Fibroblast of villous mesenchyme (primary cell): Measurements from ENCODE around the gene AUTS2. TPM values are rescaled to one million over a fixed set of nuclear protein-coding genes. Genes with fewer than 3 reads are reported as not detected.

Experiments used
- DNase-seq: peaks from one replicate; pipeline ENCODE4 v3.0.0-alpha.2; 2010; ENCODE audit warnings: low read depth
- H3K4me3 ChIP-seq: 2 replicates; pipeline ENCODE4 v1.5.1; 2011; ENCODE audit warnings: low read depth, mild to moderate bottlenecking, low read length
- total RNA-seq: library from RNA; depleted of rRNA; stranded (reverse); fragments of >200 nt; gene quantifications from 2 replicates; pipeline ENCODE4 v1.2.3, GENCODE V29; 2012
- TF ChIP-seq, protein P1 (sequence below): IDR thresholded peaks from 2 replicates; pipeline ENCODE4 v1.5.1; 2012; ENCODE audit warnings: low read depth, mild to moderate bottlenecking, low read length; ENCODE audit not compliant: insufficient read depth

Gene AUTS2
- total RNA-seq, 1 donor, result 3.9 TPM

DNA sequence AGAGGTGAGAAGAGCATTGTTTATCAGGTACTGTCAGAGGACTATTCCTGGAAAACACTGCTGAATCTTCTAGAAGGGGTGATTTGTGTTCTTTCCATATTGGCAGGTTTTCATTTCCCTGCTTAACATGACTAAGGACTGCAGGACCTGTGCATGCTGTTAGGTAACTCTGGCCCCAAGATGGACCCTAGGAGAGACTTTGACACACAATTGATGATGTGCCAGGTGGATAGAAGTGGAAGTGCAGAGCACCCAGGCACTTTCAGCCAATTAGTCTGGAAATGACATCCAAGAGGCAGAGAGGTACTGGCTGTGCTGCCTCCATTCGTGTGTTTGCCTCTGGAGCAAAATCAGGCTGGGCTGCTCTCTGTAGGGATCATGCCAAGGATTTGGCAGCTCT lies 1037.4 kb downstream of the AUTS2 start:
- no peak overlapping the region for H3K4me3 ChIP-seq
- TF ChIP-seq, protein P1, sequence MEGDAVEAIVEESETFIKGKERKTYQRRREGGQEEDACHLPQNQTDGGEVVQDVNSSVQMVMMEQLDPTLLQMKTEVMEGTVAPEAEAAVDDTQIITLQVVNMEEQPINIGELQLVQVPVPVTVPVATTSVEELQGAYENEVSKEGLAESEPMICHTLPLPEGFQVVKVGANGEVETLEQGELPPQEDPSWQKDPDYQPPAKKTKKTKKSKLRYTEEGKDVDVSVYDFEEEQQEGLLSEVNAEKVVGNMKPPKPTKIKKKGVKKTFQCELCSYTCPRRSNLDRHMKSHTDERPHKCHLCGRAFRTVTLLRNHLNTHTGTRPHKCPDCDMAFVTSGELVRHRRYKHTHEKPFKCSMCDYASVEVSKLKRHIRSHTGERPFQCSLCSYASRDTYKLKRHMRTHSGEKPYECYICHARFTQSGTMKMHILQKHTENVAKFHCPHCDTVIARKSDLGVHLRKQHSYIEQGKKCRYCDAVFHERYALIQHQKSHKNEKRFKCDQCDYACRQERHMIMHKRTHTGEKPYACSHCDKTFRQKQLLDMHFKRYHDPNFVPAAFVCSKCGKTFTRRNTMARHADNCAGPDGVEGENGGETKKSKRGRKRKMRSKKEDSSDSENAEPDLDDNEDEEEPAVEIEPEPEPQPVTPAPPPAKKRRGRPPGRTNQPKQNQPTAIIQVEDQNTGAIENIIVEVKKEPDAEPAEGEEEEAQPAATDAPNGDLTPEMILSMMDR, result no peak
- no peak for DNase-seq

DNA sequence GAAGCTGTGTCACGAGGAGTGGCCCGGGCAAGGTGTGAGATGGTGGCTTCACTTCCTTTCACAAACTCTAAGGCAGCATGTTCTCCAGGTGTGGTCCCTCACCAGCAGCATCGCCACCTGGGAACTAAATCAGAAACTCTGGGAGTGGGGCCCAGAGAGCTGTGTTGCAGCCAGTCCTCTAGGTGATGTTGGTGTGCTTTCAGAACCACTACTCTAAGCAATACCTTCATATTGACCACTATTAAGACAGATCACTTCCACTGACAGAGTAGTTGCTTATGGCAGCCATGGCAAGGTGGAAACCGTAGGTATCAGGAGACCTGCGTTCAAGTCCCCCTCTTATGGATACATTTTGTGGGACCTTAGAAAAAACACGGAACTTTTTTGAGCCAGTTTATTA lies 1037.9 kb downstream of the AUTS2 start:
- DNase-seq, result no peak
- TF ChIP-seq, protein P1, result no peak
- no peak overlapping the region for H3K4me3 ChIP-seq

DNA sequence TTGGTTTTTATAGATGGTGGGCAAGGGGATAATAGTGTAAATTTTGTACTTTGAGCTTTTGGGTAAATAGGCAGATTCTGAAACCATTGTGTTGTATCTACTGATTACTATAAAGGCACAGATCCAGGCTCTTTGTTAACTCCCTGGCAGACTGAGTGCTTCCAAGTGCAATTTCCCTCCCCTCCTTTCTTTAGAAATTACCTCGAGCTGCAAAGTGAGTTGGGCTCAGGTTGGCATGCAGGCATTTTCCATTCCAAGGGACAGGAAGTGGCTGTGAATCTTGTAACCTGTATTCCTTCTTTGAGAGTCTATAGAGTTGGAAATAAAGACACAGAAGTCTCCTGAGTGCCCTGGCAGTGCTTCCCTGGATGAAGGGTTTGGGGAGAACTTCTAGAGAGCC lies 1039.5 kb downstream of the AUTS2 start:
- no peak overlapping the region for H3K4me3 ChIP-seq
- TF ChIP-seq, protein P1, result no peak
- DNase-seq, result no peak

DNA sequence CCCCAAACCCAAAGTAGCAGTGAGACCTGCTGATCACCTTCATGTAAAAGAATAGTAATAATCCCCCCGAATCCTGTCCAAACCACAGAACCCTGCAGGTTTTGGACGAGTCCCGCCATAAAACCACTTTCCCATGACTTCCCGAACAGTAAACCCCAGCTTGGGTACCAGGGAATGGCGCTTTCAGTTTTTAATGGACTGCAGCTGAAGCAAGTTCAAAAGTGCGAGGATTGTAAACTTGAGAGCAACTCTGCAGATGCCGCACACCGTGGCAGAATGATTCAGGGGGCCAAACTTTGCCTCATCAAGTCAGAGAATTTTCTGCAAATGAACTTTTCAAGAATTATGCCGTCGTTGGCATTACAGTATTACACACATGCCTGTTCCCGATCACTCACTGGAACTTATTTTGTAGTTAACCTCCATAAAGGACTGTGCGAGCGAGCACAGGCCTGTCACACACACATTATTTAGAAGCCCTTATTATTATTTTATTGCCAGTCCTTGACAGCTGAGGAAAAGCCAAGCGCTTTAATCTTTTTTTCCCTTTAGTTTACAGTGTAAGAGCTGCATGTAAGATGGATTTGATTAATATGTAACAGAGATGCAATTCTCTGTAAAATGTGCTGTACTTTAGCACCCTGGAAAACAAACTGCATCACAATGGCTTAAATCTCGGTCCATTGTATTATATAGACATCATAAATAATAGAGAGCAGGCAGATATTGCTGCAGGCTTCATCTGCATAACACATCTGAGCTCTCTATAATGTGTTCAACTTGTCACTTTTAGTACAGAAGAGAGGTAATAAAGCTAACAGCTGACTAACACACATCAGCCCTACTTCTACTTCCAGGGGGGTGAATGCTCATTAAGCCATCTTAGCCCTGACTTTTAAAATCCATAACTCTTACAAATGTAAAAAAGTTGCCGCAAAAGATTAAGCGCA lies 1040.2 kb downstream of the AUTS2 start:
- DNase-seq, result no peak
- H3K4me3 ChIP-seq, result no peak overlapping the region
- TF ChIP-seq, protein P1, result no peak

DNA sequence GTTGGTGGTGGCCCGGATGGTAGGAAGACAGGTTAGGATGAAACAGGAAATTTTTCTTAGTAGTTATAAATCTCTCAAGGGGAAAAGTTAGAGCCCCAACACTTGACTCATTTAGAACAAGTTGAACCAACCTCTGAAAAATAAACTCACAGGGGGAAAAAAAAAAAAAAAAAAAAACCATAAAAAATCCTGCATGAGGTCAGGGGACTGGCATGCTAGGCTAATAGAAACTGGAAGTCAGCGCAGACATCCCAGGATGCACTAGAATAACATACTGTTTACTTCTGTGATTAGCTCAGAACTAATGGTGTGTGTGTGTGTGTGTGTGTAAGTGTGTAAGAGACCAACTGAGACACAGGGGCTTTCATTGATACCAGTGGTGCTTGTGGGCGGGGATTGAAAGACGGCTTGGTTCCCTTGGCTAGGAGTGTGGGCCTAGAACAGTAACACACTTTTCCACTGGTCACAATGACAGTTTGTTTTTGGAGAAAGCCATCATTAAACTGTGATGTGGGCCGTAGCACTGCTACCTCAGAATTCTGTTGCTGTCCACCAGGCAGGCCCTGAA lies 1042.1 kb downstream of the AUTS2 start:
- no peak overlapping the region for H3K4me3 ChIP-seq
- peak; percentile 1 for DNase-seq
- TF ChIP-seq, protein P1, result no peak

DNA sequence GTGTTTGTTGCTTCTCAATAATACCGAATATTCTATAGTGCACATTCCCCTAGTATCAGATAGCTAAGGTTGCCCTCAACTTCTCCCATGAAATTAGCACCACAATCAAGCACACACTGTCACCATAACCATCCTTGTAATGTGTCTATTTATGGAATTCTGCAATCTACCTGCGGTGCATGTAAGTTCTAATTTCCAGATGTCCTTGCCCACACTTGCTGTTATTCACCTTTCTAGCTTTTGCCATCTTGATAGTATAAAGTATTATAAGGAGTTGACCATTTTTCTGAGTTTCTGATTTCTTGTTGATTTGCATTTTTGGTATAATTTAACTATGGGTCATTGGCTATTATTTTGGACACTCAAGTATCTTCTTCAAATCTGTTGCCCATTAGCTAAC lies 1043.6 kb downstream of the AUTS2 start:
- TF ChIP-seq, protein P1, result no peak
- no peak overlapping the region for H3K4me3 ChIP-seq
- DNase-seq, result no peak

DNA sequence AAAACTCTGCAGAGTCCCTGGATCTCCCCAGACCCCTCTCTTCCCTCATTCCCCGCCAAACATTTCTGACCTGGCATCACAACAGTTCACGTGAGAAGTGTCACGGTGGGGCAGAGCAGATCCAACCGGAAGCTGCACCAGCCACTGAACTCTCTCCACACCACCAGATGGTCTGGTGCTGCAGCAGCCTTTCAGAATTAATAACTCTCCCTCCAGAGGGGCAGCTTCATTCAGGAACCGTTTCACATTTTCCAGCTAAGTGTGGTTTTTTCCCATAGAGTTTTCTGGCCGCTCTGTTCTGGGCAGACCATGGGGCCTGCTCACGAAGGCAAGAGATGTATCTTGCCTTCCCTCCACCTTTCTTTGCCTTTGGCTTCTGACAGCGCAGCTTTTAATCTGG lies 1047.0 kb downstream of the AUTS2 start:
- no peak for DNase-seq
- H3K4me3 ChIP-seq, result no peak overlapping the region
- TF ChIP-seq, protein P1, result no peak
